H1 (cell line): ENCODE data around the gene DCAF6. TPM values are rescaled to one million over a fixed set of nuclear protein-coding genes. Genes with fewer than 3 reads are reported as not detected.

Experiments
- CBX8 ChIP-seq: fragments of 300-800, 300-1000 bp; sonication (generic); IDR thresholded peaks from 2 replicates; pipeline ENCODE4 v1.7.1; 2016; ENCODE audit warnings: low read depth, low read length, borderline replicate concordance
- CEBPB ChIP-seq: IDR thresholded peaks from 2 replicates; pipeline ENCODE4 v1.6.1; 2012; ENCODE audit warnings: low read depth, low read length
- CTBP2 ChIP-seq: IDR thresholded peaks from 2 replicates; pipeline ENCODE4 v1.7.0; 2011; ENCODE audit warnings: borderline replicate concordance, mild to moderate bottlenecking, moderate library complexity, mixed read lengths, low read length; ENCODE audit not compliant: insufficient read depth, insufficient read length
- EP300 ChIP-seq, 2 experiments: IDR thresholded peaks; 1 replicate in 1 of 2; 2 replicates in 1 of 2; pipeline ENCODE4 v1.6.1; 2011 to 2012; ENCODE audit warnings: low read depth in 2 of 2, low read length in 2 of 2, mild to moderate bottlenecking in 2 of 2, borderline replicate concordance in 1 of 2, inconsistent platforms in 1 of 2, moderate library complexity in 1 of 2
- JUND ChIP-seq: IDR thresholded peaks from 2 replicates; pipeline ENCODE4 v1.6.1; 2011; ENCODE audit warnings: mild to moderate bottlenecking, improper control_type of control experiment, low read length
- NRF1 ChIP-seq: IDR thresholded peaks from 2 replicates; pipeline ENCODE4 v1.6.1; 2011; ENCODE audit warnings: mild to moderate bottlenecking, low read depth, low read length, improper control_type of control experiment
- PHF8 ChIP-seq: fragments of 200-600 bp; sonication (generic); conservative IDR thresholded peaks from 2 replicates; pipeline ENCODE4 v1.7.1; 2012; ENCODE audit warnings: low read depth, mild to moderate bottlenecking, inconsistent platforms, low read length, moderate library complexity
- RXRA ChIP-seq: IDR thresholded peaks from 2 replicates; pipeline ENCODE4 v1.6.1; 2011; ENCODE audit warnings: low read depth, mild to moderate bottlenecking, low read length, moderate library complexity; ENCODE audit not compliant: insufficient read depth
- SP2 ChIP-seq: IDR thresholded peaks from 2 replicates; pipeline ENCODE4 v1.6.1; 2012; ENCODE audit warnings: mild to moderate bottlenecking, low read length, inconsistent platforms
- SRF ChIP-seq: IDR thresholded peaks from 2 replicates; pipeline ENCODE4 v1.6.1; 2011; ENCODE audit warnings: mild to moderate bottlenecking, low read depth, low read length, moderate library complexity
- polyA plus RNA-seq, 7 experiments: library from polyadenylated mRNA; depleted of rRNA in 3 of 7; stranded (reverse) in 5 of 7; unstranded in 2 of 7; fragments of >200 nt in 5 of 7; fragments of 200-250 nt in 2 of 7; gene quantifications; 1 replicate in 5 of 7; 2 replicates in 1 of 7; 4 replicates in 1 of 7; pipeline versions ENCODE4 v1.2.1 to v1.2.3, GENCODE V29; 2011 to 2013; ENCODE audit warnings: missing spikeins in 2 of 7, mixed read lengths in 2 of 7
- total RNA-seq: library from RNA; stranded (reverse); fragmentation: NEBNext Ultra II Directional; extraction: Animal tissue kit (Norgen Biotek cat#: 25700); gene quantifications from 2 replicates; pipeline ENCODE4 v1.2.1, GENCODE V29; 2021
- TF ChIP-seq, protein P1 (sequence below), 3 experiments: IDR thresholded peaks; 1 replicate in 2 of 3; 2 replicates in 1 of 3; pipeline versions ENCODE4 v1.5.1 to v1.6.1; 2011; ENCODE audit warnings: low read length in 3 of 3, mild to moderate bottlenecking in 3 of 3, inconsistent platforms in 2 of 3, low read depth in 1 of 3, moderate library complexity in 1 of 3; ENCODE audit not compliant: insufficient read depth in 1 of 3; ENCODE audit errors: control extremely low read depth in 1 of 3

DCAF6 gene
- total and polyA plus RNA-seq, 2 of the 8 experiments (the other 6 are each of a cell fraction or from before 2014, with no cell fraction given): 12.3 to 17.4 TPM

DNA sequence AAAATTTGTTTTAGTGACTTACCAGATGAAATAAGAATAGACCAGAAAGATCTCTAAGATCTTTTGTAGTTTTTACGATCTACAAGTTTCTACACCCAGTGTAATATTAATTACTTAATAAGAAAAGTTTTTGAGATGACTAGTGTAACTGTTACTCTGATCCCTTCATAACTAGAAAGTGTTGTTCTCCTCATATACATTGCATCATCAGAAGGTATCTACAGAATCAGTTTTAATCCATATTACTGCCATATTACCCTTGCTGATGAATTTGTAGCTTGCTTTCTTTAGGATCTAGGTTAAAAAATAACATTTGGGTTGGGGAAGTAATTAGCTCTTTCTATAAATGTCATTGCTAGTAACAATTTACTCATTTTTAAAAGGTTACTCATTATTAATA, 127.7 kb downstream of the DCAF6 start (continued):
- TF ChIP-seq, protein P1, sequence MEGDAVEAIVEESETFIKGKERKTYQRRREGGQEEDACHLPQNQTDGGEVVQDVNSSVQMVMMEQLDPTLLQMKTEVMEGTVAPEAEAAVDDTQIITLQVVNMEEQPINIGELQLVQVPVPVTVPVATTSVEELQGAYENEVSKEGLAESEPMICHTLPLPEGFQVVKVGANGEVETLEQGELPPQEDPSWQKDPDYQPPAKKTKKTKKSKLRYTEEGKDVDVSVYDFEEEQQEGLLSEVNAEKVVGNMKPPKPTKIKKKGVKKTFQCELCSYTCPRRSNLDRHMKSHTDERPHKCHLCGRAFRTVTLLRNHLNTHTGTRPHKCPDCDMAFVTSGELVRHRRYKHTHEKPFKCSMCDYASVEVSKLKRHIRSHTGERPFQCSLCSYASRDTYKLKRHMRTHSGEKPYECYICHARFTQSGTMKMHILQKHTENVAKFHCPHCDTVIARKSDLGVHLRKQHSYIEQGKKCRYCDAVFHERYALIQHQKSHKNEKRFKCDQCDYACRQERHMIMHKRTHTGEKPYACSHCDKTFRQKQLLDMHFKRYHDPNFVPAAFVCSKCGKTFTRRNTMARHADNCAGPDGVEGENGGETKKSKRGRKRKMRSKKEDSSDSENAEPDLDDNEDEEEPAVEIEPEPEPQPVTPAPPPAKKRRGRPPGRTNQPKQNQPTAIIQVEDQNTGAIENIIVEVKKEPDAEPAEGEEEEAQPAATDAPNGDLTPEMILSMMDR (IDR thresholded peaks at IDR 0.05; ENCODE audit: control extremely low read depth in 1 of 3, insufficient read depth in 1 of 3, low read depth in 1 of 3, low read length in 3 of 3): no peak
- TF ChIP-seq RXRA: no peak
- no peak for TF ChIP-seq CBX8
- TF ChIP-seq SP2: no peak
- no peak for TF ChIP-seq PHF8
- TF ChIP-seq EP300 (IDR thresholded peaks at IDR 0.05; ENCODE audit: borderline replicate concordance in 1 of 2, low read depth in 2 of 2, low read length in 2 of 2): no peak
- TF ChIP-seq NRF1: no peak
- no peak for TF ChIP-seq SRF
- no peak for TF ChIP-seq JUND
- TF ChIP-seq CEBPB: no peak
- TF ChIP-seq CTBP2: no peak
